Neural progenitor cell (in vitro differentiated cells): ENCODE data around the gene MR1.

Source experiments
- EZH2 ChIP-seq: fragments of 200-600 bp; sonication (generic); IDR thresholded peaks from 2 replicates; pipeline ENCODE4 v1.6.1; 2017; ENCODE audit warnings: antibody characterized with exemption, mild to moderate bottlenecking, moderate library complexity
- TF ChIP-seq, protein P1 (sequence below): fragments of 200-600 bp; sonication (generic); IDR thresholded peaks from 2 replicates; pipeline ENCODE4 v1.5.1; 2017; ENCODE audit warnings: antibody characterized with exemption, mild to moderate bottlenecking

DNA sequence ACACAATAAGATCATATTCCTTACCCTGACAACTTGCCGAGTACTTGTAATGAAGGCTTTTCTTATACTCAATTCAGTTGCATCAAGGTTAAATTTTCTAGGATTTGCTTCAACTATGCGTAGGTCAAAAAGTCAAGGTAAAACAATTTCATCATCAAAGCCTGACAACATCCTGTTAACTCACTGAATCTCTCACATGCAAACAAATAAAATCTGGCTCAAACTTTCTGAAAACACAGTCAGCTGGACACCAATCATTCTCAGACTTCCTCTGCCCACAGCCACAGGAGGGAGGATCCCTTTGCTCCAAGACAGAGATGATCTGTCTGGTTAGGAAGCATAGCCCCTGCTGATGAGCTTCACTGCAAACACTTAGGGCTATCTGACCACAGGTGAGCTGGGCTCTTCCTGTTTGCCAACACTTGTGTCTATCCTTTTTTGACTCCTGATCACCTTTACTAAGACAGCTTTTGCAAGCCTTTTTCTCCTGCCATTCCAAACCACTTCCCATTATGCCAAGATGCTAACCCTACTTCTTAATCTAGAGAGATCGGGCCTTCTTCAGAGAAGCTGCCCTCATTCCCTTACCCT is 31.1 kb upstream of the MR1 start:
- no peak for TF ChIP-seq EZH2
- TF ChIP-seq, protein P1, sequence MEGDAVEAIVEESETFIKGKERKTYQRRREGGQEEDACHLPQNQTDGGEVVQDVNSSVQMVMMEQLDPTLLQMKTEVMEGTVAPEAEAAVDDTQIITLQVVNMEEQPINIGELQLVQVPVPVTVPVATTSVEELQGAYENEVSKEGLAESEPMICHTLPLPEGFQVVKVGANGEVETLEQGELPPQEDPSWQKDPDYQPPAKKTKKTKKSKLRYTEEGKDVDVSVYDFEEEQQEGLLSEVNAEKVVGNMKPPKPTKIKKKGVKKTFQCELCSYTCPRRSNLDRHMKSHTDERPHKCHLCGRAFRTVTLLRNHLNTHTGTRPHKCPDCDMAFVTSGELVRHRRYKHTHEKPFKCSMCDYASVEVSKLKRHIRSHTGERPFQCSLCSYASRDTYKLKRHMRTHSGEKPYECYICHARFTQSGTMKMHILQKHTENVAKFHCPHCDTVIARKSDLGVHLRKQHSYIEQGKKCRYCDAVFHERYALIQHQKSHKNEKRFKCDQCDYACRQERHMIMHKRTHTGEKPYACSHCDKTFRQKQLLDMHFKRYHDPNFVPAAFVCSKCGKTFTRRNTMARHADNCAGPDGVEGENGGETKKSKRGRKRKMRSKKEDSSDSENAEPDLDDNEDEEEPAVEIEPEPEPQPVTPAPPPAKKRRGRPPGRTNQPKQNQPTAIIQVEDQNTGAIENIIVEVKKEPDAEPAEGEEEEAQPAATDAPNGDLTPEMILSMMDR, result no peak
